Gastroesophageal sphincter (tissue), 3 donors: Measurements from ENCODE around the gene GOLGA6L9.
"Not testable (repeated sequence)": the region's sequence is repeated elsewhere in the genome, so short reads cannot be mapped to it uniquely, and the experiment has no call there.

Experiments
- POLR2A ChIP-seq, 2 donors: fragments of 450-650 bp; IDR thresholded peaks; one replicate each; pipeline ENCODE4 v1.6.1; 2017; ENCODE audit warnings: antibody characterized with exemption in 2 of 2, mild to moderate bottlenecking in 2 of 2, moderate library complexity in 1 of 2
- POLR2AphosphoS5 ChIP-seq: sonication (generic); formaldehyde crosslinking; IDR thresholded peaks from one replicate; pipeline ENCODE4 v1.6.1; 2017; ENCODE audit warnings: antibody characterized with exemption
- TF ChIP-seq, protein P1 (sequence below), 4 experiments: fragments of 200-600 bp in 2 of 4; fragments of 450-650 bp in 2 of 4; sonication (generic) in 1 of 4; IDR thresholded peaks; one replicate each; pipeline ENCODE4 v1.5.1; 2017 to 2019; ENCODE audit warnings: antibody characterized with exemption in 4 of 4, mild to moderate bottlenecking in 2 of 4, moderate library complexity in 2 of 4

- TF ChIP-seq POLR2AphosphoS5; POLR2A (IDR thresholded peaks at IDR 0.05): not testable (repeated sequence)
- TF ChIP-seq, protein P1, sequence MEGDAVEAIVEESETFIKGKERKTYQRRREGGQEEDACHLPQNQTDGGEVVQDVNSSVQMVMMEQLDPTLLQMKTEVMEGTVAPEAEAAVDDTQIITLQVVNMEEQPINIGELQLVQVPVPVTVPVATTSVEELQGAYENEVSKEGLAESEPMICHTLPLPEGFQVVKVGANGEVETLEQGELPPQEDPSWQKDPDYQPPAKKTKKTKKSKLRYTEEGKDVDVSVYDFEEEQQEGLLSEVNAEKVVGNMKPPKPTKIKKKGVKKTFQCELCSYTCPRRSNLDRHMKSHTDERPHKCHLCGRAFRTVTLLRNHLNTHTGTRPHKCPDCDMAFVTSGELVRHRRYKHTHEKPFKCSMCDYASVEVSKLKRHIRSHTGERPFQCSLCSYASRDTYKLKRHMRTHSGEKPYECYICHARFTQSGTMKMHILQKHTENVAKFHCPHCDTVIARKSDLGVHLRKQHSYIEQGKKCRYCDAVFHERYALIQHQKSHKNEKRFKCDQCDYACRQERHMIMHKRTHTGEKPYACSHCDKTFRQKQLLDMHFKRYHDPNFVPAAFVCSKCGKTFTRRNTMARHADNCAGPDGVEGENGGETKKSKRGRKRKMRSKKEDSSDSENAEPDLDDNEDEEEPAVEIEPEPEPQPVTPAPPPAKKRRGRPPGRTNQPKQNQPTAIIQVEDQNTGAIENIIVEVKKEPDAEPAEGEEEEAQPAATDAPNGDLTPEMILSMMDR (IDR thresholded peaks at IDR 0.05): not testable (repeated sequence)
Measured at GRCh38 chr15:82414525-82415191, 15.0 kb upstream of the GOLGA6L9 start.
